Activated T-cell treated with anti-CD3 and anti-CD28 coated beads for 24 hours (primary cell): ENCODE data around the gene ADAMTS17.

ENCODE experiments used
- DNase-seq: peaks from one replicate; pipeline ENCODE4 v3.0.0-alpha.2; 2020; ENCODE audit warnings: low read depth

ADAMTS17 gene

GRCh38 chr15:100174159-100174903 lies 167.4 kb downstream of the ADAMTS17 start:
- DNase-seq: no peak

- no peak for DNase-seq
Observed at GRCh38 chr15:100172356-100173024, 169.3 kb downstream of the ADAMTS17 start.

GRCh38 chr15:100171411-100171810 lies 170.4 kb downstream of the ADAMTS17 start:
- no peak for DNase-seq

- DNase-seq: no peak
Observed at GRCh38 chr15:100170291-100171210, 171.2 kb downstream of the ADAMTS17 start.

GRCh38 chr15:100169615-100170290 lies 172.0 kb downstream of the ADAMTS17 start:
- no peak for DNase-seq

GRCh38 chr15:100168787-100169186 lies 173.0 kb downstream of the ADAMTS17 start:
- no peak for DNase-seq

- no peak for DNase-seq
Observed at GRCh38 chr15:100167884-100168375, 173.8 kb downstream of the ADAMTS17 start.

- no peak for DNase-seq
Observed at GRCh38 chr15:100166313-100166712, 175.5 kb downstream of the ADAMTS17 start.

GRCh38 chr15:100163961-100164360 lies 177.8 kb downstream of the ADAMTS17 start:
- no peak for DNase-seq

- no peak for DNase-seq
Observed at GRCh38 chr15:100160953-100161352, 180.8 kb downstream of the ADAMTS17 start.

GRCh38 chr15:100159436-100159835 lies 182.3 kb downstream of the ADAMTS17 start:
- no peak for DNase-seq

- no peak for DNase-seq
Observed at GRCh38 chr15:100158356-100158755, 183.4 kb downstream of the ADAMTS17 start.

GRCh38 chr15:100156201-100156600 lies 185.6 kb downstream of the ADAMTS17 start:
- DNase-seq: no peak

GRCh38 chr15:100154338-100154737 lies 187.4 kb downstream of the ADAMTS17 start:
- no peak for DNase-seq

GRCh38 chr15:100152463-100152862 lies 189.3 kb downstream of the ADAMTS17 start:
- no peak for DNase-seq

- DNase-seq: no peak
Observed at GRCh38 chr15:100150906-100151305, 190.9 kb downstream of the ADAMTS17 start.

GRCh38 chr15:100147828-100148227 lies 193.9 kb downstream of the ADAMTS17 start:
- DNase-seq: no peak

GRCh38 chr15:100143378-100143777 lies 198.4 kb downstream of the ADAMTS17 start:
- no peak for DNase-seq

- no peak for DNase-seq
Observed at GRCh38 chr15:100141311-100142001, 200.3 kb downstream of the ADAMTS17 start.

GRCh38 chr15:100140527-100141308 lies 201.1 kb downstream of the ADAMTS17 start:
- DNase-seq: no peak
